ENCODE data around the gene UROS.

UROS gene

GRCh38 chr10:125822878-125823662, at the start of gene UROS, which contains the start of gene BCCIP:
UROS (minus strand) TSS chr10:125823258; CDS start chr10:125816499, 6,759 bp downstream.
BCCIP (plus strand) TSS chr10:125823546; CDS start chr10:125823558, 12 bp downstream.
- H3K27me3 ChIP-seq (ENCODE audit: control insufficient read depth, low read length), result no peaks in the 10 kb centered on the region
- TF ChIP-seq CTCF (IDR thresholded peaks at IDR 0.05; ENCODE audit: low read depth, low read length, poor library complexity, severe bottlenecking), result no peak
- TF ChIP-seq EZH2phosphoT487 (IDR thresholded peaks at IDR 0.05; ENCODE audit: borderline replicate concordance, low read length), result no peak
- no peaks in the 10 kb centered on the region for H3K9me2 ChIP-seq (replicated peaks; ENCODE audit: control insufficient read depth, low read length)
- no peaks in the 10 kb centered on the region for H3K9me3 ChIP-seq (ENCODE audit: control insufficient read depth, insufficient read depth, low read length)
- H4K20me1 ChIP-seq (ENCODE audit: control insufficient read depth, insufficient read depth, low read depth, low read length), result peaks cover 16% of the 10 kb centered on the region; the same call in 1 of the 2 replicates
- peaks cover 75% of the 10 kb centered on the region for H3K79me2 ChIP-seq (ENCODE audit: control insufficient read depth, low read length)
- peaks cover 31% of the 10 kb centered on the region for H3K4me1 ChIP-seq (ENCODE audit: control insufficient read depth, low read length)
- no peaks in the 10 kb centered on the region for H3F3A ChIP-seq (ENCODE audit: control insufficient read depth, insufficient read depth)
- H3K36me3 ChIP-seq (ENCODE audit: control insufficient read depth, low read length), result peaks cover 58% of the 10 kb centered on the region
- peak within 1 kb of the TSS; percentile 60 for H3K27ac ChIP-seq (ENCODE audit: low read depth, low read length)
- H3K4me2 ChIP-seq (ENCODE audit: low read length), result peak within 1 kb of the TSS; percentile 84
- peak within 1 kb of the TSS; percentile 84 for H3K4me3 ChIP-seq (ENCODE audit: low read length)

- Histone ChIP-seq H4K20me1 (ENCODE audit: control insufficient read depth, insufficient read depth, low read depth, low read length) (no peaks in the 10 kb centered on the region), H3K4me3 (ENCODE audit: low read length) (no peak overlapping the region), H3K4me1 (ENCODE audit: control insufficient read depth, low read length) (no peaks in the 10 kb centered on the region), H3K79me2 (ENCODE audit: control insufficient read depth, low read length) (no peaks in the 10 kb centered on the region), H3K27me3 (ENCODE audit: control insufficient read depth, low read length) (no peaks in the 10 kb centered on the region), H3K9me3 (ENCODE audit: control insufficient read depth, insufficient read depth, low read length) (peaks cover 8% of the 10 kb centered on the region), H3F3A (ENCODE audit: control insufficient read depth, insufficient read depth) (no peaks in the 10 kb centered on the region), H3K9me2 (replicated peaks; ENCODE audit: control insufficient read depth, low read length) (no peaks in the 10 kb centered on the region), H3K27ac (ENCODE audit: low read depth, low read length) (no peak overlapping the region), H3K4me2 (ENCODE audit: low read length) (no peak overlapping the region), H3K36me3 (ENCODE audit: control insufficient read depth, low read length) (peaks cover 7% of the 10 kb centered on the region)
- TF ChIP-seq EZH2phosphoT487 (IDR thresholded peaks at IDR 0.05; ENCODE audit: borderline replicate concordance, low read length) (no peak), CTCF (IDR thresholded peaks at IDR 0.05; ENCODE audit: low read depth, low read length, poor library complexity, severe bottlenecking) (no peak)
Measured at GRCh38 chr10:125871338-125871737, 48.3 kb upstream of the UROS start.

GRCh38 chr10:125868372-125868975, 45.4 kb upstream of the UROS start:
- H3K4me3 ChIP-seq (ENCODE audit: low read length), result no peak overlapping the region
- H3K79me2 ChIP-seq (ENCODE audit: control insufficient read depth, low read length), result no peaks in the 10 kb centered on the region
- no peaks in the 10 kb centered on the region for H3K9me3 ChIP-seq (ENCODE audit: control insufficient read depth, insufficient read depth, low read length)
- TF ChIP-seq EZH2phosphoT487 (IDR thresholded peaks at IDR 0.05; ENCODE audit: borderline replicate concordance, low read length) (no peak), CTCF (IDR thresholded peaks at IDR 0.05; ENCODE audit: low read depth, low read length, poor library complexity, severe bottlenecking) (peak; percentile 89)
- H3F3A ChIP-seq (ENCODE audit: control insufficient read depth, insufficient read depth), result no peaks in the 10 kb centered on the region
- no peaks in the 10 kb centered on the region for H3K27me3 ChIP-seq (ENCODE audit: control insufficient read depth, low read length)
- H3K4me2 ChIP-seq (ENCODE audit: low read length), result no peak overlapping the region
- H4K20me1 ChIP-seq (ENCODE audit: control insufficient read depth, insufficient read depth, low read depth, low read length), result no peaks in the 10 kb centered on the region
- H3K27ac ChIP-seq (ENCODE audit: low read depth, low read length), result no peak overlapping the region
- H3K9me2 ChIP-seq (replicated peaks; ENCODE audit: control insufficient read depth, low read length), result no peaks in the 10 kb centered on the region
- no peaks in the 10 kb centered on the region for H3K4me1 ChIP-seq (ENCODE audit: control insufficient read depth, low read length)
- H3K36me3 ChIP-seq (ENCODE audit: control insufficient read depth, low read length), result no peaks in the 10 kb centered on the region
